Measurements from ENCODE around the gene FRY.

FRY gene

GRCh38 chr13:32126278-32126677 is 94.7 kb downstream of the FRY start:
- TF ChIP-seq CTCF (IDR thresholded peaks at IDR 0.05; ENCODE audit: low read depth, low read length) = no peak
- no peak overlapping the region for H3K4me3 ChIP-seq (ENCODE audit: low read depth, low read length)

- no peak for TF ChIP-seq CTCF (IDR thresholded peaks at IDR 0.05; ENCODE audit: low read depth, low read length)
- no peak overlapping the region for H3K4me3 ChIP-seq (ENCODE audit: low read depth, low read length)
These were observed 95.2 kb downstream of the FRY start for GRCh38 chr13:32126756-32127155.

- H3K4me3 ChIP-seq (ENCODE audit: low read depth, low read length) = no peak overlapping the region
- TF ChIP-seq CTCF (IDR thresholded peaks at IDR 0.05; ENCODE audit: low read depth, low read length) = no peak
These were observed 96.1 kb downstream of the FRY start for GRCh38 chr13:32127691-32128090.

- TF ChIP-seq CTCF (IDR thresholded peaks at IDR 0.05; ENCODE audit: low read depth, low read length) = no peak
These were observed 102.9 kb downstream of the FRY start for GRCh38 chr13:32134241-32135055.

GRCh38 chr13:32135056-32135390 is 103.4 kb downstream of the FRY start:
- no peak overlapping the region for H3K4me3 ChIP-seq (ENCODE audit: low read depth, low read length)
- TF ChIP-seq CTCF (IDR thresholded peaks at IDR 0.05; ENCODE audit: low read depth, low read length) = no peak

More at GRCh38 chr13:32134241-32135055, 102.9 kb downstream of the FRY start:
- H3K4me3 ChIP-seq (ENCODE audit: low read depth, low read length) = no peak overlapping the region

GRCh38 chr13:32135655-32136054 is 104.1 kb downstream of the FRY start:
- TF ChIP-seq CTCF (IDR thresholded peaks at IDR 0.05; ENCODE audit: low read depth, low read length) = no peak
- 0 out of 2 replicates have a peak overlapping the region, but pooled peaks have one; percentile 16 for H3K4me3 ChIP-seq (ENCODE audit: low read depth, low read length)

GRCh38 chr13:32136061-32136460 is 104.5 kb downstream of the FRY start:
- no peak for TF ChIP-seq CTCF (IDR thresholded peaks at IDR 0.05; ENCODE audit: low read depth, low read length)
- no peak overlapping the region for H3K4me3 ChIP-seq (ENCODE audit: low read depth, low read length)

All from WI38 (cell line).